ENCODE data around the gene MRPL17. TPM values are rescaled to one million over a fixed set of nuclear protein-coding genes. Genes with fewer than 3 reads are reported as not detected.

The MRPL17 gene
- total and polyA plus RNA-seq, 2 of the 13 experiments (the other 11 are each of a cell fraction or from before 2014, with no cell fraction given) = 59.4 to 90.0 TPM

DNA sequence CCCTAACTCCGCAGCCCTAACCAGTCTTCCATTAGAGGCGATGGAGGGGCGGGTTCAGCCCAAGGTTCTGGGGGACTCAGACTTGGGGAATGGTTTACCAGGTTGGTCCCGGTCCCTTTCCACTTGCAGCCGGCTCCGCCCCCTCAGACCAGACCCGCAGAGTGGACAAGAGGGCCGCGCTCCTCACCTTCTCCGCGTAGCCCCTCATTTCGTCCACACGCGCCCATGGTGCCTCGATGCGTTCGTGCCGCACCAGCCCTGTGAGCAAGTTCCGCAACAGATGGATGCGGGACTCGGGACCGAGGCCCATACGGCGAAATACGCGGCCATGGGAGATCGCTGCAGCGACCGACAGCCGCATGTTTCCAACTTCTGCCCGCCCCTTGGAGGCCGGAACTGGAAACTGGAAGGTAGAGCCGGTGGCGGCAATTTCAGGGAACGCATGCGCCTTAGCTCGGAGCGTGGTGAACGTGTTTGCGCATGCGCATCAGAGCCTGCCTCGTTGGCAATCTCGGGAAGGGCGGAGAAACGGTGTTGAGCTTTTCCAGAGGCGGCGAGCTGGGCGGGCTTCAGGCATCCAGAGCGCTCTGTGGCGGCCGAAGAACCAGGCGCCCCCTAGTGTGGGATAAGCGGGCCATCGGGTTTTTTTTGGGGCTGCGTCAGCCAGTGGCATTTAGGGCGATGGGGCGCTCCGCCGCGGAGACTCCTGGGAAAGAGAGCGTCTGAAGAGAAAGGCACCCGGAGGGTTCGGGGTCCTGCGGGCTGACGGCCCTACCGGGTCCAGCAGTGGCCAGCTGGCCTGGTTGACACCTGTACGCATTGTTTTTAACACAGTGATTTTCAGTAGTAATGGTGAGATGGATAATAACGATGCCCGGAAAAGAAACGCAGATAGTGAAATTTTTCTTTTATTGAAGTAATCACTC, at the start of gene MRPL17 (continued):
- TF ChIP-seq, protein P1, sequence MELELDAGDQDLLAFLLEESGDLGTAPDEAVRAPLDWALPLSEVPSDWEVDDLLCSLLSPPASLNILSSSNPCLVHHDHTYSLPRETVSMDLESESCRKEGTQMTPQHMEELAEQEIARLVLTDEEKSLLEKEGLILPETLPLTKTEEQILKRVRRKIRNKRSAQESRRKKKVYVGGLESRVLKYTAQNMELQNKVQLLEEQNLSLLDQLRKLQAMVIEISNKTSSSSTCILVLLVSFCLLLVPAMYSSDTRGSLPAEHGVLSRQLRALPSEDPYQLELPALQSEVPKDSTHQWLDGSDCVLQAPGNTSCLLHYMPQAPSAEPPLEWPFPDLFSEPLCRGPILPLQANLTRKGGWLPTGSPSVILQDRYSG (CRISPR knock-in tag; IDR thresholded peaks at IDR 0.05) = no peak; the same call in 1 of the 2 replicates
- TF ChIP-seq, protein P2, sequence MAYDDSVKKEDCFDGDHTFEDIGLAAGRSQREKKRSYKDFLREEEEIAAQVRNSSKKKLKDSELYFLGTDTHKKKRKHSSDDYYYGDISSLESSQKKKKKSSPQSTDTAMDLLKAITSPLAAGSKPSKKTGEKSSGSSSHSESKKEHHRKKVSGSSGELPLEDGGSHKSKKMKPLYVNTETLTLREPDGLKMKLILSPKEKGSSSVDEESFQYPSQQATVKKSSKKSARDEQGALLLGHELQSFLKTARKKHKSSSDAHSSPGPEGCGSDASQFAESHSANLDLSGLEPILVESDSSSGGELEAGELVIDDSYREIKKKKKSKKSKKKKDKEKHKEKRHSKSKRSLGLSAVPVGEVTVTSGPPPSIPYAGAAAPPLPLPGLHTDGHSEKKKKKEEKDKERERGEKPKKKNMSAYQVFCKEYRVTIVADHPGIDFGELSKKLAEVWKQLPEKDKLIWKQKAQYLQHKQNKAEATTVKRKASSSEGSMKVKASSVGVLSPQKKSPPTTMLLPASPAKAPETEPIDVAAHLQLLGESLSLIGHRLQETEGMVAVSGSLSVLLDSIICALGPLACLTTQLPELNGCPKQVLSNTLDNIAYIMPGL (CRISPR knock-in tag; IDR thresholded peaks at IDR 0.05; ENCODE audit: borderline replicate concordance in 1 of 2, low read depth in 1 of 2) = peak in 1 of 2 experiments; percentile 94
- TF ChIP-seq EP300 (IDR thresholded peaks at IDR 0.05; ENCODE audit: low read depth in 2 of 2, low read length in 2 of 2) (peak; percentile 17 to 27; a peak in 1 of 4 replicates), EP300 (CRISPR knock-in tag; IDR thresholded peaks at IDR 0.05; ENCODE audit: borderline replicate concordance) (peak; percentile 10; the same call in 1 of the 2 replicates), ZNF788 (CRISPR knock-in tag; IDR thresholded peaks at IDR 0.05; ENCODE audit: borderline replicate concordance) (peak; percentile 78; the same call in 1 of the 2 replicates), RCOR2 (CRISPR knock-in tag; IDR thresholded peaks at IDR 0.05) (no peak; the same call in 1 of the 2 replicates), ZNF674 (CRISPR knock-in tag; IDR thresholded peaks at IDR 0.05; ENCODE audit: low read depth) (no peak), HIVEP1 (CRISPR knock-in tag; IDR thresholded peaks at IDR 0.05) (peak; percentile 78; the same call in 1 of the 2 replicates), ZNF747 (CRISPR knock-in tag; IDR thresholded peaks at IDR 0.05; ENCODE audit: borderline replicate concordance) (peak; percentile 67; the same call in 1 of the 2 replicates), PRMT3 (CRISPR knock-in tag; IDR thresholded peaks at IDR 0.05; ENCODE audit: borderline replicate concordance, low read depth) (peak; percentile 97; the same call in 1 of the 2 replicates), ZSCAN31 (CRISPR knock-in tag; IDR thresholded peaks at IDR 0.05; ENCODE audit: low read depth) (peak; percentile 95), ZKSCAN1 (IDR thresholded peaks at IDR 0.05; ENCODE audit: low read length) (no peak), ZNF446 (CRISPR knock-in tag; IDR thresholded peaks at IDR 0.05) (peak; percentile 67; the same call in 1 of the 2 replicates), ZNF775 (CRISPR knock-in tag; IDR thresholded peaks at IDR 0.05; ENCODE audit: borderline replicate concordance) (no peak), BORCS8-MEF2B (CRISPR knock-in tag; IDR thresholded peaks at IDR 0.05) (peak; percentile 94), ZNF20 (CRISPR knock-in tag; IDR thresholded peaks at IDR 0.05) (peak; percentile 74; the same call in 1 of the 2 replicates), TP53 (CRISPR knock-in tag; conservative IDR thresholded peaks at IDR 0.05) (no peak), HOXA3 (CRISPR knock-in tag; IDR thresholded peaks at IDR 0.05) (peak; percentile 79; the same call in 1 of the 2 replicates), ZNF678 (CRISPR knock-in tag; IDR thresholded peaks at IDR 0.05) (0 out of 2 replicates have a peak, but pooled peaks have one; percentile 90)
- TF ChIP-seq, protein P3, sequence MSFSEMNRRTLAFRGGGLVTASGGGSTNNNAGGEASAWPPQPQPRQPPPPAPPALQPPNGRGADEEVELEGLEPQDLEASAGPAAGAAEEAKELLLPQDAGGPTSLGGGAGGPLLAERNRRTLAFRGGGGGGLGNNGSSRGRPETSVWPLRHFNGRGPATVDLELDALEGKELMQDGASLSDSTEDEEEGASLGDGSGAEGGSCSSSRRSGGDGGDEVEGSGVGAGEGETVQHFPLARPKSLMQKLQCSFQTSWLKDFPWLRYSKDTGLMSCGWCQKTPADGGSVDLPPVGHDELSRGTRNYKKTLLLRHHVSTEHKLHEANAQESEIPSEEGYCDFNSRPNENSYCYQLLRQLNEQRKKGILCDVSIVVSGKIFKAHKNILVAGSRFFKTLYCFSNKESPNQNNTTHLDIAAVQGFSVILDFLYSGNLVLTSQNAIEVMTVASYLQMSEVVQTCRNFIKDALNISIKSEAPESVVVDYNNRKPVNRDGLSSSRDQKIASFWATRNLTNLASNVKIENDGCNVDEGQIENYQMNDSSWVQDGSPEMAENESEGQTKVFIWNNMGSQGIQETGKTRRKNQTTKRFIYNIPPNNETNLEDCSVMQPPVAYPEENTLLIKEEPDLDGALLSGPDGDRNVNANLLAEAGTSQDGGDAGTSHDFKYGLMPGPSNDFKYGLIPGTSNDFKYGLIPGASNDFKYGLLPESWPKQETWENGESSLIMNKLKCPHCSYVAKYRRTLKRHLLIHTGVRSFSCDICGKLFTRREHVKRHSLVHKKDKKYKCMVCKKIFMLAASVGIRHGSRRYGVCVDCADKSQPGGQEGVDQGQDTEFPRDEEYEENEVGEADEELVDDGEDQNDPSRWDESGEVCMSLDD (CRISPR knock-in tag; IDR thresholded peaks at IDR 0.05; ENCODE audit: borderline replicate concordance) = peak; percentile 98
- TF ChIP-seq, protein P4, sequence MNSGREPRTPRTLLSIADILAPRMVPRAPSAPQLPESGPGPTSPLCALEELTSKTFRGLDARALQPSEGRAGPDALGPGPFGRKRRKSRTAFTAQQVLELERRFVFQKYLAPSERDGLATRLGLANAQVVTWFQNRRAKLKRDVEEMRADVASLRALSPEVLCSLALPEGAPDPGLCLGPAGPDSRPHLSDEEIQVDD (CRISPR knock-in tag; IDR thresholded peaks at IDR 0.05; ENCODE audit: borderline replicate concordance) = peak; percentile 93
- TF ChIP-seq, protein P5, sequence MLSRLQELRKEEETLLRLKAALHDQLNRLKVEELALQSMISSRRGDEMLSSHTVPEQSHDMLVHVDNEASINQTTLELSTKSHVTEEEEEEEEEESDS (CRISPR knock-in tag; IDR thresholded peaks at IDR 0.05; ENCODE audit: borderline replicate concordance) = peak; percentile 77; the same call in 1 of the 2 replicates

Data from HepG2 (cell line).